Esophagus (tissue), 2 donors: ENCODE measurements around the gene HOXB1. TPM values are rescaled to one million over a fixed set of nuclear protein-coding genes. Genes with fewer than 3 reads are reported as not detected.

ENCODE experiments used
- H3K27ac ChIP-seq, 2 donors: one replicate each; pipeline ENCODE4 v1.5.1; 2013; ENCODE audit warnings: low read depth in 2 of 2, mild to moderate bottlenecking in 2 of 2, inconsistent platforms in 1 of 2, low read length in 1 of 2, moderate library complexity in 1 of 2
- H3K27me3 ChIP-seq, 2 donors: one replicate each; pipeline ENCODE4 v1.6.1; 2013; ENCODE audit warnings: low read length in 2 of 2, control low read depth in 1 of 2, mild to moderate bottlenecking in 1 of 2; ENCODE audit not compliant: insufficient read depth in 2 of 2, control insufficient read depth in 1 of 2
- H3K36me3 ChIP-seq, 2 donors: one replicate each; pipeline ENCODE4 v1.6.1; 2013; ENCODE audit warnings: low read length in 1 of 2; ENCODE audit not compliant: control insufficient read depth in 2 of 2, insufficient read depth in 2 of 2
- H3K4me1 ChIP-seq, 2 donors: one replicate each; pipeline ENCODE4 v1.6.1; 2013; ENCODE audit warnings: low read length in 1 of 2; ENCODE audit not compliant: control insufficient read depth in 2 of 2, insufficient read depth in 2 of 2
- H3K4me3 ChIP-seq, 2 donors: one replicate each; pipeline ENCODE4 v1.5.1; 2013; ENCODE audit warnings: low read length in 2 of 2, mild to moderate bottlenecking in 2 of 2, low read depth in 1 of 2, moderate library complexity in 1 of 2
- H3K9me3 ChIP-seq, 2 donors: one replicate each; pipeline ENCODE4 v1.6.1; 2013; ENCODE audit warnings: mild to moderate bottlenecking in 2 of 2, low read depth in 1 of 2, low read length in 1 of 2, moderate library complexity in 1 of 2; ENCODE audit not compliant: control insufficient read depth in 2 of 2, insufficient read depth in 1 of 2
- WGBS, 2 donors: extraction: QIAGEN DNeasy Blood & Tissue Kit; methylation state at CpG; one replicate each; pipeline ENCODE4 v1.1.7; 2013; 5-methylcytosine and 5-hydroxymethylcytosine counted together
- polyA plus RNA-seq, 2 donors: library from polyadenylated mRNA; stranded (reverse); fragments of 200-250 nt; gene quantifications; one replicate each; pipeline ENCODE4 v1.2.3, GENCODE V29; 2013
- donor health status: healthy with polysubstance abuse.
- donor health status: Bipolar disorder and iron deficiency.

The HOXB1 gene
- polyA plus RNA-seq, 2 donors, result 0.29 to 1.0 TPM

- no peaks in the 10 kb centered on the region for H3K36me3 ChIP-seq
- no peaks in the 10 kb centered on the region for H3K27me3 ChIP-seq
- H3K27ac ChIP-seq, result no peak overlapping the region
- H3K4me1 ChIP-seq, result no peaks in the 10 kb centered on the region
- no peak overlapping the region for H3K4me3 ChIP-seq
- WGBS, 2 donors, result 73 to 84% methylated on average over 4 of the region's 4 CpGs
- no peaks in the 10 kb centered on the region for H3K9me3 ChIP-seq
Observed at GRCh38 chr17:48502901-48503300, 27.9 kb downstream of the HOXB1 start.

GRCh38 chr17:48502312-48502711, 28.5 kb downstream of the HOXB1 start:
- Histone ChIP-seq H3K4me1 (no peaks in the 10 kb centered on the region), H3K4me3 (no peak overlapping the region), H3K36me3 (no peaks in the 10 kb centered on the region), H3K9me3 (no peaks in the 10 kb centered on the region), H3K27ac (no peak overlapping the region), H3K27me3 (no peaks in the 10 kb centered on the region)
- WGBS, 2 donors, result 73 to 80% methylated on average over 2 of the region's 2 CpGs

- Histone ChIP-seq H3K27ac (no peak overlapping the region), H3K4me1 (no peaks in the 10 kb centered on the region), H3K9me3 (no peaks in the 10 kb centered on the region), H3K27me3 (no peaks in the 10 kb centered on the region), H3K36me3 (no peaks in the 10 kb centered on the region), H3K4me3 (no peak overlapping the region)
- 67 to 74% methylated on average over 12 of the region's 12 CpGs for WGBS, 2 donors
Observed at GRCh38 chr17:48500435-48501426, 30.1 kb downstream of the HOXB1 start.

- no peaks in the 10 kb centered on the region for H3K27me3 ChIP-seq
Observed at GRCh38 chr17:48499735-48500434, 30.9 kb downstream of the HOXB1 start.

GRCh38 chr17:48499248-48499647, 31.6 kb downstream of the HOXB1 start:
- Histone ChIP-seq H3K27ac (no peak overlapping the region), H3K9me3 (no peaks in the 10 kb centered on the region), H3K4me3 (no peak overlapping the region), H3K4me1 (no peaks in the 10 kb centered on the region), H3K36me3 (no peaks in the 10 kb centered on the region), H3K27me3 (no peaks in the 10 kb centered on the region)
- WGBS, 2 donors, result 93 to 98% methylated on average over 3 of the region's 3 CpGs

More at GRCh38 chr17:48499735-48500434, 30.9 kb downstream of the HOXB1 start:
- H3K36me3 ChIP-seq, result no peaks in the 10 kb centered on the region
- no peak overlapping the region for H3K4me3 ChIP-seq
- WGBS, 2 donors, result 88 to 89% methylated on average over 5 of the region's 5 CpGs
- no peaks in the 10 kb centered on the region for H3K4me1 ChIP-seq
- no peaks in the 10 kb centered on the region for H3K9me3 ChIP-seq
- no peak overlapping the region for H3K27ac ChIP-seq

GRCh38 chr17:48498164-48498850, 32.5 kb downstream of the HOXB1 start:
- H3K9me3 ChIP-seq, result no peaks in the 10 kb centered on the region
- no peaks in the 10 kb centered on the region for H3K27me3 ChIP-seq
- H3K4me1 ChIP-seq, result no peaks in the 10 kb centered on the region
- no peak overlapping the region for H3K4me3 ChIP-seq
- H3K27ac ChIP-seq, result no peak overlapping the region
- no peaks in the 10 kb centered on the region for H3K36me3 ChIP-seq
- WGBS, 2 donors, result 61 to 72% methylated on average over 6 of the region's 6 CpGs

GRCh38 chr17:48497103-48497502, 33.7 kb downstream of the HOXB1 start:
- Histone ChIP-seq H3K4me1 (peaks cover 0 to 3% of the 10 kb centered on the region in 2 donors), H3K36me3 (no peaks in the 10 kb centered on the region), H3K27me3 (no peaks in the 10 kb centered on the region), H3K9me3 (no peaks in the 10 kb centered on the region), H3K4me3 (no peak overlapping the region), H3K27ac (no peak overlapping the region)
- WGBS, 2 donors, result 41 to 50% methylated on average over 2 of the region's 2 CpGs

- Histone ChIP-seq H3K27ac (no peak overlapping the region), H3K27me3 (no peaks in the 10 kb centered on the region), H3K4me1 (peaks cover 0 to 3% of the 10 kb centered on the region in 2 donors), H3K36me3 (no peaks in the 10 kb centered on the region), H3K9me3 (no peaks in the 10 kb centered on the region), H3K4me3 (no peak overlapping the region)
- 77 to 86% methylated on average over 8 of the region's 8 CpGs for WGBS, 2 donors
Observed at GRCh38 chr17:48494335-48494734, 36.5 kb downstream of the HOXB1 start.
